Measurements from ENCODE around the gene GXYLT2. TPM values are rescaled to one million over a fixed set of nuclear protein-coding genes. Genes with fewer than 3 reads are reported as not detected.
"Not testable (repeated sequence)": the region's sequence is repeated elsewhere in the genome, so short reads cannot be mapped to it uniquely, and the experiment has no call there.

The GXYLT2 gene
- total and polyA plus RNA-seq, 2 donors = 2.9 to 6.6 TPM

DNA sequence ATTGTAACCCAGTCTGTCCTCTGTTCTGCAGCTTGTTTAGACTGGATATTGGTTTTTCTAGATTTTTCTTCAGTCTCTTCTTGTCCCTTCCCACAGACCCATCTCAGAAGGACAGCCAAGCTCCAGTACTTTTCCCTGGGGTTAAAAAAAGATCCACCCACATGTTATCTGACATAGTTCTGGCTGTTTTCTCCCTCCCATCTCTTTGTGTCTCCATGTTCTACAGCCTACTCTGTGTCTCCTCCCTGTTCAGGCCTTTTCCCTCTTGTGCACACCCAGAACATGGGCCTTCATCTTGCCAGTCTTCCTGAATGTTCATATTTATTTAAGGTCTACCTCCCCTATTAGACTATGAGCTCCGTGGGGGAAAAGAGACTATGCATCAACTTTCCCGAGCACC lies 103.7 kb downstream of the GXYLT2 start:
- no peaks in the 10 kb centered on the region for H3K27me3 ChIP-seq (ENCODE audit: control insufficient read depth in 2 of 2, insufficient read depth in 1 of 2, low read length in 1 of 2)
- H3K4me1 ChIP-seq (ENCODE audit: control insufficient read depth in 2 of 2, insufficient read depth in 2 of 2, low read length in 2 of 2) = peaks cover 0 to 5% of the 10 kb centered on the region in 2 donors
- H3K36me3 ChIP-seq (ENCODE audit: control insufficient read depth in 2 of 2, insufficient read depth in 2 of 2, low read length in 1 of 2) = no peaks in the 10 kb centered on the region
- H3K9me3 ChIP-seq (ENCODE audit: control insufficient read depth in 2 of 2, insufficient read depth in 1 of 2, low read length in 1 of 2) = peaks cover 0 to 2% of the 10 kb centered on the region in 2 donors
- no peak overlapping the region for H3K4me3 ChIP-seq (ENCODE audit: low read length in 2 of 2)
- DNase-seq (ENCODE audit: low read depth in 6 of 9, low spot score in 9 of 9) = no peak
- no peak overlapping the region for H3K27ac ChIP-seq (ENCODE audit: low read depth in 1 of 2, low read length in 1 of 2)
- WGBS = 97% methylated on average over 2 of the region's 2 CpGs

- 97% methylated on average over 6 of the region's 6 CpGs for WGBS
- H3K36me3 ChIP-seq (ENCODE audit: control insufficient read depth in 2 of 2, insufficient read depth in 2 of 2, low read length in 1 of 2) = no peaks in the 10 kb centered on the region
- H3K4me1 ChIP-seq (ENCODE audit: control insufficient read depth in 2 of 2, insufficient read depth in 2 of 2, low read length in 2 of 2) = peaks cover 2 to 5% of the 10 kb centered on the region in 2 donors
- no peak for DNase-seq (ENCODE audit: low read depth in 6 of 9, low spot score in 9 of 9)
- no peaks in the 10 kb centered on the region for H3K9me3 ChIP-seq (ENCODE audit: control insufficient read depth in 2 of 2, insufficient read depth in 1 of 2, low read length in 1 of 2)
- H3K4me3 ChIP-seq (ENCODE audit: low read length in 2 of 2) = no peak overlapping the region
- no peak overlapping the region for H3K27ac ChIP-seq (ENCODE audit: low read depth in 1 of 2, low read length in 1 of 2)
- H3K27me3 ChIP-seq (ENCODE audit: control insufficient read depth in 2 of 2, insufficient read depth in 1 of 2, low read length in 1 of 2) = no peaks in the 10 kb centered on the region
Measured at GRCh38 chr3:72993391-72993790, 105.5 kb downstream of the GXYLT2 start.

DNA sequence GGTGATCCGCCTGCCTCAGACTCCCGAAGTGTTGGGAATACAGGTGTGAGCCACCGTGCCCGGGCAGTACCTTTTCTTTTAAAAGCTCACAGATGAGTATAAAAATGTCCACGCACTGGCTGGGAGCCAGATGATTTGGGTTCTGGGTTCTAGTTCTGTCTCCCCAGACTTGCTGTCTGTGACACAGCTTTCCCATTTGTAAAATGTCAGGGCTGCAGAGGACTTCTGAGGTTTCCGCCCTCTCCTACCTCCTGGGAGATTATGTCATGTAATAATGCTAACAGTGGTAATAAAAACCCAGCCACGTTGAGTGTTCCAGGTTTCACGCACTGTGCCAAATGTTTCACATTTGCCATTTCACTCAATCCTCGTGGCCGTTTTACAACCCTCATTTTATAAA lies 107.5 kb downstream of the GXYLT2 start:
- Histone ChIP-seq H3K27me3 (ENCODE audit: control insufficient read depth in 2 of 2, insufficient read depth in 1 of 2, low read length in 1 of 2) (no peaks in the 10 kb centered on the region), H3K36me3 (ENCODE audit: control insufficient read depth in 2 of 2, insufficient read depth in 2 of 2, low read length in 1 of 2) (peaks cover 0 to 15% of the 10 kb centered on the region in 2 donors), H3K9me3 (ENCODE audit: control insufficient read depth in 2 of 2, insufficient read depth in 1 of 2, low read length in 1 of 2) (no peaks in the 10 kb centered on the region), H3K4me3 (ENCODE audit: low read length in 2 of 2) (no peak overlapping the region), H3K4me1 (ENCODE audit: control insufficient read depth in 2 of 2, insufficient read depth in 2 of 2, low read length in 2 of 2) (peaks cover 13 to 17% of the 10 kb centered on the region in 2 donors), H3K27ac (ENCODE audit: low read depth in 1 of 2, low read length in 1 of 2) (no peak overlapping the region)
- WGBS = 97% methylated on average over 10 of the region's 10 CpGs
- no peak for DNase-seq (ENCODE audit: low read depth in 6 of 9, low spot score in 9 of 9)

- Histone ChIP-seq H3K4me3 (ENCODE audit: low read length in 2 of 2) (peak overlapping the region; percentile 79 to 93), H3K9me3 (ENCODE audit: control insufficient read depth in 2 of 2, insufficient read depth in 1 of 2, low read length in 1 of 2) (no peaks in the 10 kb centered on the region), H3K36me3 (ENCODE audit: control insufficient read depth in 2 of 2, insufficient read depth in 2 of 2, low read length in 1 of 2) (peaks cover 0 to 18% of the 10 kb centered on the region in 2 donors), H3K27ac (ENCODE audit: low read depth in 1 of 2, low read length in 1 of 2) (peak overlapping the region; percentile 95 to 97), H3K4me1 (ENCODE audit: control insufficient read depth in 2 of 2, insufficient read depth in 2 of 2, low read length in 2 of 2) (peaks cover 13 to 17% of the 10 kb centered on the region in 2 donors), H3K27me3 (ENCODE audit: control insufficient read depth in 2 of 2, insufficient read depth in 1 of 2, low read length in 1 of 2) (no peaks in the 10 kb centered on the region)
- no peak for DNase-seq (ENCODE audit: low read depth in 6 of 9, low spot score in 9 of 9)
- 87% methylated on average over 20 of the region's 20 CpGs for WGBS
Measured at GRCh38 chr3:72996121-72996472, 108.3 kb downstream of the GXYLT2 start.

- H3K27me3 ChIP-seq (ENCODE audit: control insufficient read depth in 2 of 2, insufficient read depth in 1 of 2, low read length in 1 of 2) = no peaks in the 10 kb centered on the region
- WGBS = 1% methylated on average over 73 of the region's 75 CpGs
- H3K36me3 ChIP-seq (ENCODE audit: control insufficient read depth in 2 of 2, insufficient read depth in 2 of 2, low read length in 1 of 2) = peaks cover 0 to 24% of the 10 kb centered on the region in 2 donors
- peaks cover 13 to 20% of the 10 kb centered on the region in 2 donors for H3K4me1 ChIP-seq (ENCODE audit: control insufficient read depth in 2 of 2, insufficient read depth in 2 of 2, low read length in 2 of 2)
- peak within 1 kb of the TSS; percentile 95 to 97 for H3K27ac ChIP-seq (ENCODE audit: low read depth in 1 of 2, low read length in 1 of 2)
- peak; percentile 63 to 96 (median 89) for DNase-seq (ENCODE audit: low read depth in 6 of 9, low spot score in 9 of 9)
- H3K4me3 ChIP-seq (ENCODE audit: low read length in 2 of 2) = peak within 1 kb of the TSS; percentile 79 to 93
- no peaks in the 10 kb centered on the region for H3K9me3 ChIP-seq (ENCODE audit: control insufficient read depth in 2 of 2, insufficient read depth in 1 of 2, low read length in 1 of 2)
Measured at GRCh38 chr3:72996473-72997333, 108.9 kb downstream of the GXYLT2 start, which contains the start of gene PPP4R2. TSS of gene PPP4R2 (plus strand) at chr3:72996811. CDS start at chr3:72997038, 227 bp downstream.

DNA sequence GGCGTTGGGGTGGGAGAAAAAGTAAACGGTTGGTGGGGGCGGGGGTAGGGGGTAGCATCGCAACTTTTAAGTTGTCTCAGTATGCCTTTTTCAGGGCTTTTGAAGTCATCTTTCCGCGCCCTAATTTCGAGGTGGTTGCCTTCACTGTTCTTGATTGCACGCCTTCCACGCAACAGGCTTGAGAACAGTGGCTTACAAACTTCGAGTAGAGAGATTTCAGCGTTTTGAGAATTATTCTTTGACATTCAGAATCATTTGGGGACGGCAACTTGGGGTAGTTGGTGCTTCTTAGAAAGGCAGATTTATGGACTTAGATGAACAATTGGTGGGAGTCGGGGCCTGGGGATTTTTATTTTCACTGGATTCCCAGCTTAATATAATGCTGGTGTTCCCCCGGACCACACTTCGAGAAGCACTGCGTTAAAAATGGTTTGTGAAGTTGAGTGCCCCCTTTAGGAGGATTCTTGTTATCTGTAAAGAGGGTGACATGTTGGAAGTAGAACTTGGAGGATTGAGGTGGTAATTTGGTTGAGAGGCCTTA lies 109.6 kb downstream of the GXYLT2 start:
- Histone ChIP-seq H3K9me3 (ENCODE audit: control insufficient read depth in 2 of 2, insufficient read depth in 1 of 2, low read length in 1 of 2) (no peaks in the 10 kb centered on the region), H3K27ac (ENCODE audit: low read depth in 1 of 2, low read length in 1 of 2) (peak overlapping the region; percentile 95 to 97), H3K4me1 (ENCODE audit: control insufficient read depth in 2 of 2, insufficient read depth in 2 of 2, low read length in 2 of 2) (peaks cover 13 to 20% of the 10 kb centered on the region in 2 donors), H3K27me3 (ENCODE audit: control insufficient read depth in 2 of 2, insufficient read depth in 1 of 2, low read length in 1 of 2) (no peaks in the 10 kb centered on the region), H3K36me3 (ENCODE audit: control insufficient read depth in 2 of 2, insufficient read depth in 2 of 2, low read length in 1 of 2) (peaks cover 4 to 31% of the 10 kb centered on the region in 2 donors), H3K4me3 (ENCODE audit: low read length in 2 of 2) (peak overlapping the region; percentile 79 to 93)
- peak; percentile 37 to 86 (median 54) for DNase-seq (ENCODE audit: low read depth in 6 of 9, low spot score in 9 of 9)
- under 1% methylated on average over 16 of the region's 16 CpGs for WGBS

DNA sequence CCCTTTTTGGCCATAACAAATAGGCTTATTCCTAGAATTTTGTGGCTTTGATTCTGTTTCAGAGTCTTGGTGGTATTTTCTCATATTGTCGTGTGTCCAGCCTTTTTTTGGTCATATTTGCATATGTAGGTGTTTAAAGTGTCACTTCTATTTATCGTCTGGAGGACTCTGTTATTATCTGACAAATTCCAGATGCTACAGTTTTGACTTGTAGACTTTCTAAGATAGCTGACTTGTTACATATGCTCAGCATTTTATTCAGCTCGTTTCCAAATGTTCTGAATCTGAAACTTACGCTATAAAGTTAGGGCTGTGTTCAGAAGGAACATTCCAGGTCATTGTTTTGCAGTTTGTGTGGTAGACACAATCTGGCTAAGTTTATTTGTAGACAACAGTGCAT lies 110.6 kb downstream of the GXYLT2 start:
- Histone ChIP-seq H3K27ac (ENCODE audit: low read depth in 1 of 2, low read length in 1 of 2) (peak overlapping the region in 1 of 2 donors; percentile 5), H3K4me3 (ENCODE audit: low read length in 2 of 2) (peak overlapping the region; percentile 79 to 93), H3K27me3 (ENCODE audit: control insufficient read depth in 2 of 2, insufficient read depth in 1 of 2, low read length in 1 of 2) (no peaks in the 10 kb centered on the region), H3K36me3 (ENCODE audit: control insufficient read depth in 2 of 2, insufficient read depth in 2 of 2, low read length in 1 of 2) (peaks cover 9 to 34% of the 10 kb centered on the region in 2 donors), H3K4me1 (ENCODE audit: control insufficient read depth in 2 of 2, insufficient read depth in 2 of 2, low read length in 2 of 2) (peaks cover 13 to 20% of the 10 kb centered on the region in 2 donors), H3K9me3 (ENCODE audit: control insufficient read depth in 2 of 2, insufficient read depth in 1 of 2, low read length in 1 of 2) (no peaks in the 10 kb centered on the region)
- no peak for DNase-seq (ENCODE audit: low read depth in 6 of 9, low spot score in 9 of 9)
- WGBS = 73% methylated on average over 4 of the region's 4 CpGs

DNA sequence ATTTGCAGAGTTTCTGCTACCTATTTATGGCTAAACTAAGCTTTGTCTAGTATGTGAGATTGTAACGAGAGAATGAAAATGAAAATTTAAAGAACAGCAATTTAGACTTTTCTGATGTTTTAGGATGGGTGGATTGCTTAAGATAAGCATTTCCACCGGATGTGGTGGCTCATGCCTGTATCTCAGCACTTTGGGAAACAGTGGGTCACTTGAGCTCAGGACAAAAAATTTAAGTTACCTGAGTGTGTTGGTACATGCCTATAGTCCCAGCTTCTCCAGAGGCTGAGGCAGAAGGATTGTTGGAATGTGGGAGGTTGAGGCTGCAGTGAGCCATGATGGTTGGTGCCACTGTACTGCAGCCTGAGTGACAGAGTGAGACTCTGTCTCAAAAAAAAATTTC lies 112.1 kb downstream of the GXYLT2 start:
- Histone ChIP-seq H3K36me3 (ENCODE audit: control insufficient read depth in 2 of 2, insufficient read depth in 2 of 2, low read length in 1 of 2) (peaks cover 16 to 44% of the 10 kb centered on the region in 2 donors), H3K27ac (ENCODE audit: low read depth in 1 of 2, low read length in 1 of 2) (no peak overlapping the region), H3K4me1 (ENCODE audit: control insufficient read depth in 2 of 2, insufficient read depth in 2 of 2, low read length in 2 of 2) (peaks cover 13 to 20% of the 10 kb centered on the region in 2 donors), H3K9me3 (ENCODE audit: control insufficient read depth in 2 of 2, insufficient read depth in 1 of 2, low read length in 1 of 2) (no peaks in the 10 kb centered on the region), H3K4me3 (ENCODE audit: low read length in 2 of 2) (peak overlapping the region; percentile 14 to 34), H3K27me3 (ENCODE audit: control insufficient read depth in 2 of 2, insufficient read depth in 1 of 2, low read length in 1 of 2) (no peaks in the 10 kb centered on the region)
- peak in 4 of 9 donors; percentile 3 to 46 (median 21) for DNase-seq (ENCODE audit: low read depth in 6 of 9, low spot score in 9 of 9)
- WGBS = 56% methylated on average over 2 of the region's 2 CpGs

DNA sequence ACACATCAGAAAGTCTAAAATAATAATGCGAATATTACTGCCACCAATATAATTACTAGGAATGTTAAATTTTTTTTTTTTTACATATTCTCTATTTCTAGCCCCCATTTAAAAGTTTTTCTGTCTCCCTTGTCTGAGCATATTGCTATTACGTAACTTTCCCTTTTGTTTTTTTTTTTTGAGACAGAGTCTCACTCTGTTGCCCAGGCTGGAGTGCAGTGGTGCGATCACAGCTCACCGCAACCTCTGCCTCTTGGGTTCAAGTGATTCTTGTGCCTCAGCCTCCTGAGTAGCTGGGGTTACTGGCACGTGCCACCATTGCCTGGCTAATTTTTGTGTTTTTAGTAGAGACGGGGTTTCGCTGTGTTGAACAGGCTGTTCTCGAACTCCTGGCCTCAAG lies 115.2 kb downstream of the GXYLT2 start:
- H3K9me3 ChIP-seq (ENCODE audit: control insufficient read depth in 2 of 2, insufficient read depth in 1 of 2, low read length in 1 of 2); H3K27ac ChIP-seq (ENCODE audit: low read depth in 1 of 2, low read length in 1 of 2); H3K27me3 ChIP-seq (ENCODE audit: control insufficient read depth in 2 of 2, insufficient read depth in 1 of 2, low read length in 1 of 2); DNase-seq (ENCODE audit: low read depth in 6 of 9, low spot score in 9 of 9); H3K4me3 ChIP-seq (ENCODE audit: low read length in 2 of 2): not testable (repeated sequence)
- H3K4me1 ChIP-seq (ENCODE audit: control insufficient read depth in 2 of 2, insufficient read depth in 2 of 2, low read length in 2 of 2) = peaks cover 13 to 15% of the 10 kb centered on the region in 2 donors
- peaks cover 22 to 64% of the 10 kb centered on the region in 2 donors for H3K36me3 ChIP-seq (ENCODE audit: control insufficient read depth in 2 of 2, insufficient read depth in 2 of 2, low read length in 1 of 2)
- WGBS = 86% methylated on average over 8 of the region's 8 CpGs

Data from thymus (tissue), 11 donors.